NB4 (cell line): ENCODE data around the gene TMEM101.

Experiments
- MYC ChIP-seq: IDR thresholded peaks from 2 replicates; pipeline ENCODE4 v1.6.1; 2011; ENCODE audit warnings: low read depth, low read length
- POLR2A ChIP-seq: IDR thresholded peaks from 2 replicates; pipeline ENCODE4 v1.6.1; 2011; ENCODE audit warnings: mild to moderate bottlenecking; ENCODE audit not compliant: insufficient read length; ENCODE audit errors: extremely low read depth
- TF ChIP-seq, protein P1 (sequence below): IDR thresholded peaks from one replicate; pipeline ENCODE4 v1.5.1; 2012; ENCODE audit warnings: low read depth, low read length

DNA sequence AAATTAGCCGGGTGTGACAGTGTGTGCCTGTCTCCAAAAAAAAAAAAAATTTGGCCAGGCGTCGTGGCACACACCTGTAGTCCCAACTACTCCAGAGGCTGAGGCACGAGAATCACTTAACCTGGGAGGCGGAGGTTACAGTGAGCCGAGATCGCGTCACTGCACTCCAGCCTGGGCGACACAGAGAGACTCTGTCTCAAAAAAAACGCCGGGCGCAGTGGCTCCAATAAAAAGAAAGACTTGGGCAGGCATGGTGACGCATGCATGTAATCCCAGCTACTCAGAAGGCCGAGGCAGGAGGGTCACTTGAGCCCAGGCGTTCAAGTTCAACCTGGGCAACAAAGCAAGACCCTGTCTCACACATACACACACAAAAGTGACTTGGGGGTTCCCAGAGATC is 48.1 kb upstream of the TMEM101 start:
- TF ChIP-seq, protein P1, sequence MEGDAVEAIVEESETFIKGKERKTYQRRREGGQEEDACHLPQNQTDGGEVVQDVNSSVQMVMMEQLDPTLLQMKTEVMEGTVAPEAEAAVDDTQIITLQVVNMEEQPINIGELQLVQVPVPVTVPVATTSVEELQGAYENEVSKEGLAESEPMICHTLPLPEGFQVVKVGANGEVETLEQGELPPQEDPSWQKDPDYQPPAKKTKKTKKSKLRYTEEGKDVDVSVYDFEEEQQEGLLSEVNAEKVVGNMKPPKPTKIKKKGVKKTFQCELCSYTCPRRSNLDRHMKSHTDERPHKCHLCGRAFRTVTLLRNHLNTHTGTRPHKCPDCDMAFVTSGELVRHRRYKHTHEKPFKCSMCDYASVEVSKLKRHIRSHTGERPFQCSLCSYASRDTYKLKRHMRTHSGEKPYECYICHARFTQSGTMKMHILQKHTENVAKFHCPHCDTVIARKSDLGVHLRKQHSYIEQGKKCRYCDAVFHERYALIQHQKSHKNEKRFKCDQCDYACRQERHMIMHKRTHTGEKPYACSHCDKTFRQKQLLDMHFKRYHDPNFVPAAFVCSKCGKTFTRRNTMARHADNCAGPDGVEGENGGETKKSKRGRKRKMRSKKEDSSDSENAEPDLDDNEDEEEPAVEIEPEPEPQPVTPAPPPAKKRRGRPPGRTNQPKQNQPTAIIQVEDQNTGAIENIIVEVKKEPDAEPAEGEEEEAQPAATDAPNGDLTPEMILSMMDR: no peak
- no peak for TF ChIP-seq POLR2A
- no peak for TF ChIP-seq MYC
